Measurements from ENCODE around the gene COL6A3. TPM values are rescaled to one million over a fixed set of nuclear protein-coding genes. Genes with fewer than 3 reads are reported as not detected.

Gene COL6A3
- total RNA-seq, 2 donors from 2014 or later: 61.6 to 103 TPM

GRCh38 chr2:237330541-237330940 is 83.4 kb downstream of the COL6A3 start:
- H3K4me1 ChIP-seq: peaks cover 0 to 2% of the 10 kb centered on the region in 2 donors
- no peak overlapping the region for H3K27ac ChIP-seq
- DNase-seq (ENCODE audit: low spot score): peak; percentile 38
- peaks cover 26% of the 10 kb centered on the region for H3K36me3 ChIP-seq
- H3K4me3 ChIP-seq: no peak overlapping the region
- H3K27me3 ChIP-seq: no peaks in the 10 kb centered on the region
- no peaks in the 10 kb centered on the region for H3K9me3 ChIP-seq
- TF ChIP-seq, protein P1, sequence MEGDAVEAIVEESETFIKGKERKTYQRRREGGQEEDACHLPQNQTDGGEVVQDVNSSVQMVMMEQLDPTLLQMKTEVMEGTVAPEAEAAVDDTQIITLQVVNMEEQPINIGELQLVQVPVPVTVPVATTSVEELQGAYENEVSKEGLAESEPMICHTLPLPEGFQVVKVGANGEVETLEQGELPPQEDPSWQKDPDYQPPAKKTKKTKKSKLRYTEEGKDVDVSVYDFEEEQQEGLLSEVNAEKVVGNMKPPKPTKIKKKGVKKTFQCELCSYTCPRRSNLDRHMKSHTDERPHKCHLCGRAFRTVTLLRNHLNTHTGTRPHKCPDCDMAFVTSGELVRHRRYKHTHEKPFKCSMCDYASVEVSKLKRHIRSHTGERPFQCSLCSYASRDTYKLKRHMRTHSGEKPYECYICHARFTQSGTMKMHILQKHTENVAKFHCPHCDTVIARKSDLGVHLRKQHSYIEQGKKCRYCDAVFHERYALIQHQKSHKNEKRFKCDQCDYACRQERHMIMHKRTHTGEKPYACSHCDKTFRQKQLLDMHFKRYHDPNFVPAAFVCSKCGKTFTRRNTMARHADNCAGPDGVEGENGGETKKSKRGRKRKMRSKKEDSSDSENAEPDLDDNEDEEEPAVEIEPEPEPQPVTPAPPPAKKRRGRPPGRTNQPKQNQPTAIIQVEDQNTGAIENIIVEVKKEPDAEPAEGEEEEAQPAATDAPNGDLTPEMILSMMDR (IDR thresholded peaks at IDR 0.05): no peak

- Histone ChIP-seq H3K4me3 (no peak overlapping the region), H3K4me1 (peaks cover 0 to 18% of the 10 kb centered on the region in 2 donors), H3K27ac (peak overlapping the region; percentile 56 to 74), H3K36me3 (no peaks in the 10 kb centered on the region), H3K9me3 (no peaks in the 10 kb centered on the region), H3K27me3 (no peaks in the 10 kb centered on the region)
- peak; percentile 59 for DNase-seq (ENCODE audit: low spot score)
- TF ChIP-seq, protein P1 (IDR thresholded peaks at IDR 0.05): no peak
Measured at GRCh38 chr2:237327175-237327950, 86.6 kb downstream of the COL6A3 start.

- Histone ChIP-seq H3K9me3 (no peaks in the 10 kb centered on the region), H3K27ac (peak overlapping the region; percentile 56 to 74), H3K27me3 (no peaks in the 10 kb centered on the region), H3K4me3 (no peak overlapping the region), H3K4me1 (peaks cover 0 to 26% of the 10 kb centered on the region in 2 donors), H3K36me3 (no peaks in the 10 kb centered on the region)
- DNase-seq (ENCODE audit: low spot score): peak; percentile 58
- TF ChIP-seq, protein P1 (IDR thresholded peaks at IDR 0.05): no peak
Measured at GRCh38 chr2:237326266-237327171, 87.4 kb downstream of the COL6A3 start.

DNA sequence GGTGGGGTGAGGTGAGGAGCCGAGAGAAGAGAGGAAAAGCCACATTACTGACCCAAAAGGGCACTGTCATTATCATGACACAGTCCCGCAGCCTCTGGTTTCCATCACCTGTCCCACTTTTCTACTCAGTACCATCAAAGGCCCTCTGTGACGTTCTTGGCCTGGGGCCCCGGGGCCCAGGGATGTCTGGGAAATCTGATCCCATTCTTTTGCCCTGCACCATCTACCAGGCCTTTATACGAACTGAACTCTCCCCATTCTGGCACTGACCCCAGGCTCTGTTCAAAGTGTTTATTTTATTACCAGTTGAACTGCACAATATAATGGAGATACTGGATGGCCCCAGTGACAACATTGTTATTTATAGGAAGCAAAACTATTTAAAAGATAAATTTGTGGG is 89.1 kb downstream of the COL6A3 start:
- Histone ChIP-seq H3K9me3 (no peaks in the 10 kb centered on the region), H3K4me1 (peaks cover 0 to 39% of the 10 kb centered on the region in 2 donors), H3K4me3 (no peak overlapping the region), H3K36me3 (no peaks in the 10 kb centered on the region), H3K27me3 (no peaks in the 10 kb centered on the region), H3K27ac (peak overlapping the region; percentile 71 to 74)
- TF ChIP-seq, protein P1 (IDR thresholded peaks at IDR 0.05): no peak
- no peak for DNase-seq (ENCODE audit: low spot score)

DNA sequence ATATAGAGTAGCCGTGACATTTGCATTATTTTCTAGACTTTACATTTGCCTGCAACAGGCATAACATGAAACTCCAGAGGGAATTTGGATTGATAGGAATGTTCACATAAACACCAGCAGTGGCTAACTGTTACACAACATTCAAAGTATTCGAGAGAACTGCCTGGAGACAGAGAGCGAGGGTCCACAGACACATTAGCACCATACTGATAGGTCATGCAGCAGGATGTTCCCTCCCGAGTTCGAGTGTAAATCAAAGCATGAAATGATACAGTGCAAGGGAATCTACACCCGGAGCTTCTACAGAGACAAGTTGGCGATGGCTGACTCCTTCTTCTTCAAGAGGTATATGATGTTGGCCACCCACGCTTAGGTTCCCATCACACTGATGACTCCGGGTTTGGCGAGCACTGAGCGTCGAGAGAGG is 89.5 kb downstream of the COL6A3 start:
- Histone ChIP-seq H3K4me1 (peaks cover 0 to 39% of the 10 kb centered on the region in 2 donors), H3K27me3 (no peaks in the 10 kb centered on the region), H3K27ac (peak overlapping the region; percentile 71 to 74), H3K36me3 (no peaks in the 10 kb centered on the region), H3K9me3 (no peaks in the 10 kb centered on the region), H3K4me3 (no peak overlapping the region)
- no peak for DNase-seq (ENCODE audit: low spot score)
- TF ChIP-seq, protein P1 (IDR thresholded peaks at IDR 0.05): no peak

Data from right atrium auricular region (tissue), 2 donors.